GM08714 (cell line): Measurements from ENCODE around the gene KTN1.

Experiments
- H3K4me3 ChIP-seq: fragments of 200-500 bp; sonication (Bioruptor generic); 2 replicates; pipeline ENCODE4 v1.5.1; 2014; ENCODE audit warnings: mild to moderate bottlenecking, low read length, inconsistent platforms
- ZNF274 ChIP-seq: IDR thresholded peaks from 2 replicates; pipeline ENCODE4 v1.6.1; 2012; ENCODE audit warnings: mild to moderate bottlenecking, low read depth, low read length

KTN1 gene

GRCh38 chr14:55620277-55620676 lies 40.3 kb downstream of the KTN1 start:
- no peak overlapping the region for H3K4me3 ChIP-seq
- no peak for TF ChIP-seq ZNF274

GRCh38 chr14:55620981-55621380 lies 41.0 kb downstream of the KTN1 start:
- H3K4me3 ChIP-seq, result no peak overlapping the region
- no peak for TF ChIP-seq ZNF274

- TF ChIP-seq ZNF274, result no peak
These were observed 41.4 kb downstream of the KTN1 start for GRCh38 chr14:55621391-55621790.

GRCh38 chr14:55624913-55625312 lies 44.9 kb downstream of the KTN1 start:
- no peak for TF ChIP-seq ZNF274

More at GRCh38 chr14:55621391-55621790, 41.4 kb downstream of the KTN1 start:
- H3K4me3 ChIP-seq, result no peak overlapping the region

GRCh38 chr14:55625481-55625880 lies 45.5 kb downstream of the KTN1 start:
- H3K4me3 ChIP-seq, result no peak overlapping the region
- TF ChIP-seq ZNF274, result no peak

More at GRCh38 chr14:55624913-55625312, 44.9 kb downstream of the KTN1 start:
- H3K4me3 ChIP-seq, result no peak overlapping the region

- TF ChIP-seq ZNF274, result no peak
- H3K4me3 ChIP-seq, result no peak overlapping the region
These were observed 46.1 kb downstream of the KTN1 start for GRCh38 chr14:55626131-55626530.

- TF ChIP-seq ZNF274, result no peak
- no peak overlapping the region for H3K4me3 ChIP-seq
These were observed 48.4 kb downstream of the KTN1 start for GRCh38 chr14:55628426-55628825.

GRCh38 chr14:55638665-55639064 lies 58.7 kb downstream of the KTN1 start:
- no peak overlapping the region for H3K4me3 ChIP-seq
- TF ChIP-seq ZNF274, result no peak

GRCh38 chr14:55641290-55641689 lies 61.3 kb downstream of the KTN1 start:
- H3K4me3 ChIP-seq, result no peak overlapping the region

GRCh38 chr14:55641954-55642353 lies 61.9 kb downstream of the KTN1 start:
- no peak for TF ChIP-seq ZNF274
- H3K4me3 ChIP-seq, result no peak overlapping the region

More at GRCh38 chr14:55641290-55641689, 61.3 kb downstream of the KTN1 start:
- no peak for TF ChIP-seq ZNF274

GRCh38 chr14:55645145-55645544 lies 65.1 kb downstream of the KTN1 start:
- no peak overlapping the region for H3K4me3 ChIP-seq
- no peak for TF ChIP-seq ZNF274

- TF ChIP-seq ZNF274, result no peak
- no peak overlapping the region for H3K4me3 ChIP-seq
These were observed 66.1 kb downstream of the KTN1 start for GRCh38 chr14:55645845-55646832.

GRCh38 chr14:55650992-55651391 lies 71.0 kb downstream of the KTN1 start:
- no peak for TF ChIP-seq ZNF274
- H3K4me3 ChIP-seq, result no peak overlapping the region

- no peak for TF ChIP-seq ZNF274
- H3K4me3 ChIP-seq, result no peak overlapping the region
These were observed 74.2 kb downstream of the KTN1 start for GRCh38 chr14:55654243-55654642.

- no peak overlapping the region for H3K4me3 ChIP-seq
- TF ChIP-seq ZNF274, result no peak
These were observed 81.0 kb downstream of the KTN1 start for GRCh38 chr14:55661029-55661428.
